ENCODE data around the gene CGNL1.

Gene CGNL1

GRCh38 chr15:57548835-57549234 lies 172.5 kb downstream of the CGNL1 start:
- no peak for DNase-seq (ENCODE audit: low read depth)

- no peak for DNase-seq (ENCODE audit: low read depth)
These were observed 173.6 kb downstream of the CGNL1 start for GRCh38 chr15:57549935-57550334.

- DNase-seq (ENCODE audit: low read depth) = no peak
These were observed 174.3 kb downstream of the CGNL1 start for GRCh38 chr15:57550640-57551039.

- DNase-seq (ENCODE audit: low read depth) = no peak
These were observed 175.7 kb downstream of the CGNL1 start for GRCh38 chr15:57551715-57552677.

- no peak for DNase-seq (ENCODE audit: low read depth)
These were observed 176.5 kb downstream of the CGNL1 start for GRCh38 chr15:57552678-57553334.

GRCh38 chr15:57553526-57553925 lies 177.2 kb downstream of the CGNL1 start:
- DNase-seq (ENCODE audit: low read depth) = no peak

- no peak for DNase-seq (ENCODE audit: low read depth)
These were observed 177.9 kb downstream of the CGNL1 start for GRCh38 chr15:57554063-57554811.

- no peak for DNase-seq (ENCODE audit: low read depth)
These were observed 178.5 kb downstream of the CGNL1 start for GRCh38 chr15:57554812-57555179.

- DNase-seq (ENCODE audit: low read depth) = no peak
These were observed 179.0 kb downstream of the CGNL1 start for GRCh38 chr15:57555270-57555669.

GRCh38 chr15:57556040-57556439 lies 179.7 kb downstream of the CGNL1 start:
- no peak for DNase-seq (ENCODE audit: low read depth)

GRCh38 chr15:57557267-57557666 lies 181.0 kb downstream of the CGNL1 start:
- DNase-seq (ENCODE audit: low read depth) = no peak

GRCh38 chr15:57557810-57558209 lies 181.5 kb downstream of the CGNL1 start:
- no peak for DNase-seq (ENCODE audit: low read depth)

GRCh38 chr15:57559875-57560274 lies 183.6 kb downstream of the CGNL1 start:
- DNase-seq (ENCODE audit: low read depth) = peak; percentile 61

- peak; percentile 40 for DNase-seq (ENCODE audit: low read depth)
These were observed 184.9 kb downstream of the CGNL1 start for GRCh38 chr15:57561041-57561711.

- DNase-seq (ENCODE audit: low read depth) = no peak
These were observed 186.0 kb downstream of the CGNL1 start for GRCh38 chr15:57562196-57562769.

- DNase-seq (ENCODE audit: low read depth) = no peak
These were observed 187.1 kb downstream of the CGNL1 start for GRCh38 chr15:57563416-57563815.

- no peak for DNase-seq (ENCODE audit: low read depth)
These were observed 189.0 kb downstream of the CGNL1 start for GRCh38 chr15:57565311-57565710.

GRCh38 chr15:57566834-57567233 lies 190.5 kb downstream of the CGNL1 start:
- DNase-seq (ENCODE audit: low read depth) = no peak

GRCh38 chr15:57567891-57568290 lies 191.6 kb downstream of the CGNL1 start:
- no peak for DNase-seq (ENCODE audit: low read depth)

GRCh38 chr15:57568299-57568698 lies 192.0 kb downstream of the CGNL1 start:
- no peak for DNase-seq (ENCODE audit: low read depth)

- no peak for DNase-seq (ENCODE audit: low read depth)
These were observed 194.0 kb downstream of the CGNL1 start for GRCh38 chr15:57570340-57570739.

- DNase-seq (ENCODE audit: low read depth) = no peak
These were observed 194.7 kb downstream of the CGNL1 start for GRCh38 chr15:57570994-57571393.

Data from activated T-cell treated with anti-CD3 and anti-CD28 coated beads for 48 hours (primary cell).